ENCODE measurements around the gene CHAF1B.
A peak's percentile ranks its signal among the peaks of the same experiment; 100 is the strongest.
"Not testable (repeated sequence)": the region's sequence is repeated elsewhere in the genome, so short reads cannot be mapped to it uniquely, and the experiment has no call there.

Gene CHAF1B

GRCh38 chr21:36375994-36376393 lies 9.2 kb upstream of the CHAF1B start:
- Mint-ChIP-seq H3K4me1 (no peaks in the 10 kb centered on the region), H3K9me3 (no peaks in the 10 kb centered on the region), H3K4me3 (no peak overlapping the region), H3K36me3 (peaks cover 20% of the 10 kb centered on the region), H3K27me3 (no peaks in the 10 kb centered on the region), H3K27ac (no peak overlapping the region)
- no peak for DNase-seq (ENCODE audit: low spot score in 2 of 2)
- ATAC-seq (ENCODE audit: low read depth), result no peak

- no peak for ATAC-seq (ENCODE audit: low read depth)
- no peak for DNase-seq (ENCODE audit: low spot score in 2 of 2)
- Mint-ChIP-seq H3K27ac (no peak overlapping the region), H3K9me3 (no peaks in the 10 kb centered on the region), H3K27me3 (no peaks in the 10 kb centered on the region), H3K4me3 (no peak overlapping the region), H3K4me1 (no peaks in the 10 kb centered on the region), H3K36me3 (peaks cover 13% of the 10 kb centered on the region)
Measured at GRCh38 chr21:36377391-36377842, 7.8 kb upstream of the CHAF1B start.

- ATAC-seq (ENCODE audit: low read depth) (no peak), DNase-seq (ENCODE audit: low spot score in 2 of 2) (no peak)
- Mint-ChIP-seq H3K36me3 (peaks cover 9% of the 10 kb centered on the region), H3K27ac (no peak overlapping the region), H3K9me3 (no peaks in the 10 kb centered on the region), H3K4me3 (no peak overlapping the region), H3K4me1 (no peaks in the 10 kb centered on the region), H3K27me3 (no peaks in the 10 kb centered on the region)
Measured at GRCh38 chr21:36379251-36379650, 5.9 kb upstream of the CHAF1B start.

- DNase-seq (ENCODE audit: low spot score in 2 of 2) (no peak), ATAC-seq (ENCODE audit: low read depth) (no peak)
- Mint-ChIP-seq H3K4me3 (no peak overlapping the region), H3K36me3 (peaks cover 5% of the 10 kb centered on the region), H3K27ac (peak overlapping the region; percentile 55), H3K4me1 (peaks cover 3% of the 10 kb centered on the region), H3K27me3 (no peaks in the 10 kb centered on the region), H3K9me3 (no peaks in the 10 kb centered on the region)
Measured at GRCh38 chr21:36381841-36382589, 3.2 kb upstream of the CHAF1B start.

GRCh38 chr21:36382722-36383121 lies 2.5 kb upstream of the CHAF1B start:
- not testable (repeated sequence) for ATAC-seq (ENCODE audit: low read depth); H3K27me3 Mint-ChIP-seq; H3K9me3 Mint-ChIP-seq; H3K4me1 Mint-ChIP-seq; H3K27ac Mint-ChIP-seq; H3K4me3 Mint-ChIP-seq; H3K36me3 Mint-ChIP-seq; DNase-seq (ENCODE audit: low spot score in 2 of 2)

- Mint-ChIP-seq H3K4me1 (peaks cover 3% of the 10 kb centered on the region), H3K9me3 (no peaks in the 10 kb centered on the region), H3K27ac (no peak overlapping the region), H3K4me3 (no peak overlapping the region), H3K27me3 (no peaks in the 10 kb centered on the region), H3K36me3 (no peaks in the 10 kb centered on the region)
- ATAC-seq (ENCODE audit: low read depth) (no peak), DNase-seq (ENCODE audit: low spot score in 2 of 2) (no peak)
Measured at GRCh38 chr21:36384885-36385232, 333 bp upstream of the CHAF1B start.

GRCh38 chr21:36386031-36386642 lies 945 bp downstream of the CHAF1B start:
- H3K4me1 Mint-ChIP-seq, result peaks cover 3% of the 10 kb centered on the region
- H3K36me3 Mint-ChIP-seq, result no peaks in the 10 kb centered on the region
- no peaks in the 10 kb centered on the region for H3K27me3 Mint-ChIP-seq
- H3K27ac Mint-ChIP-seq, result no peak overlapping the region
- H3K9me3 Mint-ChIP-seq, result no peaks in the 10 kb centered on the region
- DNase-seq (ENCODE audit: low spot score in 2 of 2) (no peak), ATAC-seq (ENCODE audit: low read depth) (no peak)
- H3K4me3 Mint-ChIP-seq, result peak overlapping the region; percentile 81

GRCh38 chr21:36388096-36388495 lies 2.9 kb downstream of the CHAF1B start:
- Mint-ChIP-seq H3K27ac (no peak overlapping the region), H3K4me3 (no peak overlapping the region), H3K36me3 (peaks cover 5% of the 10 kb centered on the region), H3K27me3 (no peaks in the 10 kb centered on the region), H3K4me1 (peaks cover 3% of the 10 kb centered on the region), H3K9me3 (no peaks in the 10 kb centered on the region)
- DNase-seq (ENCODE audit: low spot score in 2 of 2), result no peak
- ATAC-seq (ENCODE audit: low read depth), result no peak

- ATAC-seq (ENCODE audit: low read depth) (peak; percentile 51), DNase-seq (ENCODE audit: low spot score in 2 of 2) (no peak)
- no peak overlapping the region for H3K4me3 Mint-ChIP-seq
- no peaks in the 10 kb centered on the region for H3K9me3 Mint-ChIP-seq
- H3K27me3 Mint-ChIP-seq, result no peaks in the 10 kb centered on the region
- no peak overlapping the region for H3K27ac Mint-ChIP-seq
- H3K4me1 Mint-ChIP-seq, result peaks cover 3% of the 10 kb centered on the region
- peaks cover 5% of the 10 kb centered on the region for H3K36me3 Mint-ChIP-seq
Measured at GRCh38 chr21:36388835-36389234, 3.6 kb downstream of the CHAF1B start.

GRCh38 chr21:36391649-36392048 lies 6.5 kb downstream of the CHAF1B start:
- not testable (repeated sequence) for H3K36me3 Mint-ChIP-seq; H3K4me1 Mint-ChIP-seq; H3K9me3 Mint-ChIP-seq; DNase-seq (ENCODE audit: low spot score in 2 of 2); ATAC-seq (ENCODE audit: low read depth); H3K27me3 Mint-ChIP-seq; H3K4me3 Mint-ChIP-seq; H3K27ac Mint-ChIP-seq

- DNase-seq (ENCODE audit: low spot score in 2 of 2) (no peak), ATAC-seq (ENCODE audit: low read depth) (no peak)
- no peak overlapping the region for H3K27ac Mint-ChIP-seq
- H3K9me3 Mint-ChIP-seq, result no peaks in the 10 kb centered on the region
- no peaks in the 10 kb centered on the region for H3K27me3 Mint-ChIP-seq
- H3K4me3 Mint-ChIP-seq, result no peak overlapping the region
- H3K36me3 Mint-ChIP-seq, result peaks cover 14% of the 10 kb centered on the region
- no peaks in the 10 kb centered on the region for H3K4me1 Mint-ChIP-seq
Measured at GRCh38 chr21:36395353-36396111, 10.3 kb downstream of the CHAF1B start.

GRCh38 chr21:36396325-36396724 lies 11.1 kb downstream of the CHAF1B start:
- peaks cover 13% of the 10 kb centered on the region for H3K36me3 Mint-ChIP-seq
- H3K9me3 Mint-ChIP-seq, result no peaks in the 10 kb centered on the region

GRCh38 chr21:36396971-36397370 lies 11.8 kb downstream of the CHAF1B start:
- Mint-ChIP-seq H3K4me1 (no peaks in the 10 kb centered on the region), H3K4me3 (no peak overlapping the region), H3K27ac (no peak overlapping the region), H3K36me3 (peaks cover 13% of the 10 kb centered on the region), H3K9me3 (no peaks in the 10 kb centered on the region), H3K27me3 (no peaks in the 10 kb centered on the region)
- ATAC-seq (ENCODE audit: low read depth) (no peak), DNase-seq (ENCODE audit: low spot score in 2 of 2) (no peak)

More at GRCh38 chr21:36396325-36396724, 11.1 kb downstream of the CHAF1B start:
- no peak overlapping the region for H3K27ac Mint-ChIP-seq
- no peaks in the 10 kb centered on the region for H3K4me1 Mint-ChIP-seq
- H3K27me3 Mint-ChIP-seq, result no peaks in the 10 kb centered on the region
- no peak for ATAC-seq (ENCODE audit: low read depth)
- DNase-seq (ENCODE audit: low spot score in 2 of 2), result no peak
- H3K4me3 Mint-ChIP-seq, result no peak overlapping the region

GRCh38 chr21:36397606-36398005 lies 12.4 kb downstream of the CHAF1B start:
- Mint-ChIP-seq H3K9me3 (no peaks in the 10 kb centered on the region), H3K27ac (no peak overlapping the region), H3K27me3 (no peaks in the 10 kb centered on the region), H3K36me3 (peaks cover 15% of the 10 kb centered on the region), H3K4me1 (no peaks in the 10 kb centered on the region), H3K4me3 (no peak overlapping the region)
- ATAC-seq (ENCODE audit: low read depth) (no peak), DNase-seq (ENCODE audit: low spot score in 2 of 2) (no peak)

Measured in memory B cell (primary cell).